ENCODE results near the gene BMPR1A. TPM values are rescaled to one million over a fixed set of nuclear protein-coding genes. Genes with fewer than 3 reads are reported as not detected.

The BMPR1A gene
- total RNA-seq, 1 donor from 2014 or later, result 20.8 TPM

DNA sequence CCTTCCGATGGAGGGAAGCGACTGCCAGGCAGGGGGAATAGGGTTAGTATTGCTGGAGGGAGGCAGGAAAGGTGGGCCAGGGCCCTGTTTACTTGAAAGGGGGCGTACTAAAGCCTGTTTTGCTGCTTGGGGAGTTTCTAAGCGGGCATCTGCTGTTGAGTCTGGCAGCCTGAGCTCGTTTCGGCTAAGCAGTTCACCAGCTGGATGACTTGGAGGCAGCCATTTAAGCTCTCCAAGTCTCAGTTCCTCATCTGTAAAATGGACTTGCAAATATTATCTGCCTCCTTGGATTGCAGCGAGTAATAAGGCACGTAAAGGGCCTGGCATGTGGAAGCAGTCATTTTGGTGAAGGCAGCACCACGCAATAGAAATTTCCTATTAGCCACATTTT, 44.1 kb upstream of the BMPR1A start:
- no peak for DNase-seq (ENCODE audit: low spot score)
- Mint-ChIP-seq H3K4me1 (ENCODE audit: unreplicated experiment) (peaks cover 10% of the 10 kb centered on the region), H3K9me3 (ENCODE audit: unreplicated experiment) (no peaks in the 10 kb centered on the region), H3K27ac (ENCODE audit: unreplicated experiment) (no peak overlapping the region), H3K4me3 (ENCODE audit: unreplicated experiment) (peak overlapping the region; percentile 81), H3K27me3 (ENCODE audit: unreplicated experiment) (peaks cover 18% of the 10 kb centered on the region), H3K36me3 (ENCODE audit: low read depth, unreplicated experiment) (no peaks in the 10 kb centered on the region)
- TF ChIP-seq, protein P1, sequence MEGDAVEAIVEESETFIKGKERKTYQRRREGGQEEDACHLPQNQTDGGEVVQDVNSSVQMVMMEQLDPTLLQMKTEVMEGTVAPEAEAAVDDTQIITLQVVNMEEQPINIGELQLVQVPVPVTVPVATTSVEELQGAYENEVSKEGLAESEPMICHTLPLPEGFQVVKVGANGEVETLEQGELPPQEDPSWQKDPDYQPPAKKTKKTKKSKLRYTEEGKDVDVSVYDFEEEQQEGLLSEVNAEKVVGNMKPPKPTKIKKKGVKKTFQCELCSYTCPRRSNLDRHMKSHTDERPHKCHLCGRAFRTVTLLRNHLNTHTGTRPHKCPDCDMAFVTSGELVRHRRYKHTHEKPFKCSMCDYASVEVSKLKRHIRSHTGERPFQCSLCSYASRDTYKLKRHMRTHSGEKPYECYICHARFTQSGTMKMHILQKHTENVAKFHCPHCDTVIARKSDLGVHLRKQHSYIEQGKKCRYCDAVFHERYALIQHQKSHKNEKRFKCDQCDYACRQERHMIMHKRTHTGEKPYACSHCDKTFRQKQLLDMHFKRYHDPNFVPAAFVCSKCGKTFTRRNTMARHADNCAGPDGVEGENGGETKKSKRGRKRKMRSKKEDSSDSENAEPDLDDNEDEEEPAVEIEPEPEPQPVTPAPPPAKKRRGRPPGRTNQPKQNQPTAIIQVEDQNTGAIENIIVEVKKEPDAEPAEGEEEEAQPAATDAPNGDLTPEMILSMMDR (IDR thresholded peaks at IDR 0.05; ENCODE audit: unreplicated experiment), result no peak

DNA sequence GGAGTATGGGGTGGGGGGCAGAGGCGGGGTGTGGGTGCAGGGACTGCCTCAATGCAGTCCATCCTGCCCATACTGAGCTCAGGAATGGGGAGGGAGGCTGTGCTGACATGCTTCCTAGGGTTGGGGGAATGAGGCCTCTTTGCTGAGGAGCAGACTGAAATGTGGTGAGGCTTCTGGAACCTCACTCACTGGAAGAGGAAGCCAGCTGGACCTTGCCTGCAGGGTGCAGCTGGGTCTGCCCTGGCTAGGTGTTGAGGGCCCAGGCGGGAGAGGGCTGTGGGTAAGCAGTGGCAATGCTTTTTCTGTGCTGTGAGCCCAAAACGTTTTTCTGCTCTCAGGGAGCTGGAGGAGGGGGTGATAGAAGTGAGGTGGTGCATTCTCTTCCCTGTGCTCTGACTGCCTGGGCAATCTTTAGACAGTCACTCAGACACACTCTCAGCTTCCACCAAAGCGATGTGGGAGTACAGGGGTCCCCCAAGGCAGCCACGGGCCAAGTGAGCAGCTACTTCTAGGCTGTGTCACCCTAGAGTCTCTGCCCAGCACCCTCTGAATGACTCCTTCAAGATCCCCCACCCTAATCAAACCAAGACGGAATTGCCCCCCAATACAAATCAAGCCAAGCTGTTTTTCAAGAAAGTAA, 41.1 kb upstream of the BMPR1A start:
- TF ChIP-seq, protein P1 (IDR thresholded peaks at IDR 0.05; ENCODE audit: unreplicated experiment), result no peak
- Mint-ChIP-seq H3K36me3 (ENCODE audit: low read depth, unreplicated experiment) (no peaks in the 10 kb centered on the region), H3K4me1 (ENCODE audit: unreplicated experiment) (peaks cover 10% of the 10 kb centered on the region), H3K27me3 (ENCODE audit: unreplicated experiment) (peaks cover 16% of the 10 kb centered on the region), H3K27ac (ENCODE audit: unreplicated experiment) (no peak overlapping the region), H3K9me3 (ENCODE audit: unreplicated experiment) (no peaks in the 10 kb centered on the region), H3K4me3 (ENCODE audit: unreplicated experiment) (no peak overlapping the region)
- no peak for DNase-seq (ENCODE audit: low spot score)

DNA sequence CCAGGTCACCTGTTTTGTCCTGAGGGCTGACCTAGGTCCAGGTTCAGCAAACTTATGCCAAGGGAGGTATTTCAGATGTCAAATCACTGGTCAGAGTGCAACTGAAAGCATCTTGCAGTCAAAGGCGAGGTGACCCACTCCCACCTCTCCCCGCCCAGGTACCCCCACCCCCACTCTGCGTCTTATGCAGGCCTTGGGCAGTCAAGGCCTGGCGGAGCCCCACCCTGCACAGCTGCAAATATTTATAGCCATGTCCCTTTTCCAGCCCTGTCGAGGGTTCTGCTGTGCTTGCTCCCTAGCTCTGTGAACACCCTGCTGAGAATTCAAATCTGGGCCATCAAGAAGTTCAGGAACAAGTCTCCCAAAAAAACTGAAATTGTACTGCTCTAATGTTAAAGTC, 40.6 kb upstream of the BMPR1A start:
- Mint-ChIP-seq H3K4me1 (ENCODE audit: unreplicated experiment) (peaks cover 6% of the 10 kb centered on the region), H3K36me3 (ENCODE audit: low read depth, unreplicated experiment) (no peaks in the 10 kb centered on the region), H3K4me3 (ENCODE audit: unreplicated experiment) (no peak overlapping the region), H3K9me3 (ENCODE audit: unreplicated experiment) (no peaks in the 10 kb centered on the region), H3K27ac (ENCODE audit: unreplicated experiment) (no peak overlapping the region), H3K27me3 (ENCODE audit: unreplicated experiment) (peaks cover 12% of the 10 kb centered on the region)
- no peak for DNase-seq (ENCODE audit: low spot score)
- TF ChIP-seq, protein P1 (IDR thresholded peaks at IDR 0.05; ENCODE audit: unreplicated experiment), result no peak

DNA sequence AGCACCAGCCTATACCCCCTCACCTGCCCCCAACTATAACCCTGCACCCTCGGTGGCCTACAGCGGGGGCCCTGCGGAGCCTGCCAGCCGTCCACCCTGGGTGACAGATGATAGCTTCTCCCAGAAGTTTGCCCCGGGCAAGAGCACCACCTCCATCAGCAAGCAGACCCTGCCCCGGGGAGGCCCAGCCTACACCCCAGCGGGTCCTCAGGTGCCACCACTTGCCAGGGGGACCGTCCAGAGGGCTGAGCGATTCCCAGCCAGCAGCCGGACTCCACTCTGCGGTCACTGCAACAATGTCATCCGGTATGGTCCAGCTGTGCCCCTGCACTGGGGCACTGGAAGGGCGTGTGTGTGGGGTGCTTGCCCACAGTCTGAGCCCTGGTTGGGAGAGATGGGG, 40.0 kb upstream of the BMPR1A start:
- no peak for DNase-seq (ENCODE audit: low spot score)
- TF ChIP-seq, protein P1 (IDR thresholded peaks at IDR 0.05; ENCODE audit: unreplicated experiment), result no peak
- H3K36me3 Mint-ChIP-seq (ENCODE audit: low read depth, unreplicated experiment), result no peaks in the 10 kb centered on the region
- H3K27me3 Mint-ChIP-seq (ENCODE audit: unreplicated experiment), result peaks cover 14% of the 10 kb centered on the region
- no peaks in the 10 kb centered on the region for H3K9me3 Mint-ChIP-seq (ENCODE audit: unreplicated experiment)
- no peak overlapping the region for H3K27ac Mint-ChIP-seq (ENCODE audit: unreplicated experiment)
- peaks cover 5% of the 10 kb centered on the region for H3K4me1 Mint-ChIP-seq (ENCODE audit: unreplicated experiment)
- no peak overlapping the region for H3K4me3 Mint-ChIP-seq (ENCODE audit: unreplicated experiment)

DNA sequence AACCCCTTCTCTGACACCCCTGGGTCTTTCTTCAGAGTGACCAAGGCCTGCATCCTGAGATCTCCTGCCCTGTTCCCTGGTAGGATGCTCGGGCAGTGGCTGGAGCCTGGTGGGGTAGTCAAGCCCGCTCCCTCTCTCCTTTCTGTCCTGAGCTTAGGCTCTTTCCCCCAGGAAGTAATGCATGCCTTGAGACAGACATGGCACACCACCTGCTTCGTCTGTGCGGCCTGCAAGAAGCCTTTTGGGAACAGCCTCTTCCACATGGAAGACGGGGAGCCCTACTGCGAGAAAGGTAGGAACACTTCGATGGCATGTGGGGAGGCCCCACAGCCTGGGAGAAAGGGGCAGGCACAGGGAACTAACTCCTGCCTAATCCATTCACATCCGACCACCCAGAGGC, 37.9 kb upstream of the BMPR1A start:
- TF ChIP-seq, protein P1 (IDR thresholded peaks at IDR 0.05; ENCODE audit: unreplicated experiment), result no peak
- no peak overlapping the region for H3K27ac Mint-ChIP-seq (ENCODE audit: unreplicated experiment)
- H3K9me3 Mint-ChIP-seq (ENCODE audit: unreplicated experiment), result no peaks in the 10 kb centered on the region
- H3K27me3 Mint-ChIP-seq (ENCODE audit: unreplicated experiment), result peaks cover 8% of the 10 kb centered on the region
- no peak for DNase-seq (ENCODE audit: low spot score)
- no peaks in the 10 kb centered on the region for H3K4me1 Mint-ChIP-seq (ENCODE audit: unreplicated experiment)
- no peaks in the 10 kb centered on the region for H3K36me3 Mint-ChIP-seq (ENCODE audit: low read depth, unreplicated experiment)
- H3K4me3 Mint-ChIP-seq (ENCODE audit: unreplicated experiment), result no peak overlapping the region

Data from endothelial cell (in vitro differentiated cells).